Esophagus muscularis mucosa (tissue), 4 donors: ENCODE data around the gene SH3PXD2A. TPM values are rescaled to one million over a fixed set of nuclear protein-coding genes. Genes with fewer than 3 reads are reported as not detected.

Experiments used
- DNase-seq: peaks from one replicate; pipeline ENCODE4 v3.0.0-alpha.2; 2017; ENCODE audit errors: extremely low spot score
- H3K27ac ChIP-seq, 4 donors: fragments of 200-600 bp; sonication (generic); replicated peaks in 1 of 4; 1 replicate in 3 of 4; 2 replicates in 1 of 4; pipeline ENCODE4 v1.5.1; 2016 to 2019; ENCODE audit warnings: mild to moderate bottlenecking in 1 of 4
- H3K27me3 ChIP-seq, 4 donors: fragments of 200-600 bp; sonication (generic); one replicate each; pipeline versions ENCODE4 v1.5.1 to v1.6.0; 2016 to 2019
- H3K36me3 ChIP-seq, 4 donors: fragments of 200-600 bp; sonication (generic); one replicate each; pipeline ENCODE4 v1.5.1; 2016 to 2019
- H3K4me1 ChIP-seq, 4 donors: fragments of 200-600 bp; sonication (generic); one replicate each; pipeline ENCODE4 v1.5.1; 2016 to 2019
- H3K4me3 ChIP-seq, 4 donors: fragments of 200-600 bp; sonication (generic); 1 replicate in 2 of 4; 2 replicates in 2 of 4; pipeline ENCODE4 v1.5.1; 2016 to 2019; ENCODE audit warnings: mild to moderate bottlenecking in 4 of 4, moderate library complexity in 1 of 4
- H3K9me3 ChIP-seq, 4 donors: fragments of 200-600 bp; sonication (generic); 1 replicate in 3 of 4; 2 replicates in 1 of 4; pipeline ENCODE4 v1.5.1; 2016 to 2019
- EP300 ChIP-seq: sonication (generic); formaldehyde crosslinking; IDR thresholded peaks from one replicate; pipeline ENCODE4 v1.6.1; 2017; ENCODE audit warnings: antibody characterized with exemption
- POLR2A ChIP-seq: fragments of 450-650 bp; IDR thresholded peaks from one replicate; pipeline ENCODE4 v1.6.1; 2017; ENCODE audit warnings: antibody characterized with exemption, moderate library complexity, mild to moderate bottlenecking, low read depth
- POLR2AphosphoS5 ChIP-seq, 2 donors: sonication (generic); formaldehyde crosslinking; IDR thresholded peaks; one replicate each; pipeline ENCODE4 v1.6.1; 2017; ENCODE audit warnings: antibody characterized with exemption in 2 of 2
- WGBS: methylation state at CpG from one replicate; pipeline ENCODE4 v1.1.5; 2018; 5-methylcytosine and 5-hydroxymethylcytosine counted together
- intact Hi-C: fragments of 100-400 bp; cut with DNase I; formaldehyde crosslinking; loops from one replicate; pipeline ENCODE4 v1.15.1; 2023
- total RNA-seq, 4 donors: library from RNA; depleted of rRNA; stranded (reverse); fragments of >200 nt; gene quantifications; one replicate each; pipeline versions ENCODE4 v1.1.0 to v1.2.1, GENCODE V29; 2016
- TF ChIP-seq, protein P1 (sequence below), 3 experiments: fragments of 200-600 bp in 2 of 3; fragments of 450-650 bp in 1 of 3; sonication (generic) in 2 of 3; IDR thresholded peaks; one replicate each; pipeline ENCODE4 v1.5.1; 2017 to 2019; ENCODE audit warnings: antibody characterized with exemption in 3 of 3, mild to moderate bottlenecking in 2 of 3, moderate library complexity in 1 of 3

The SH3PXD2A gene
- total RNA-seq, 4 donors from 2014 or later: 30.5 to 69.3 (median 40.0) TPM

DNA sequence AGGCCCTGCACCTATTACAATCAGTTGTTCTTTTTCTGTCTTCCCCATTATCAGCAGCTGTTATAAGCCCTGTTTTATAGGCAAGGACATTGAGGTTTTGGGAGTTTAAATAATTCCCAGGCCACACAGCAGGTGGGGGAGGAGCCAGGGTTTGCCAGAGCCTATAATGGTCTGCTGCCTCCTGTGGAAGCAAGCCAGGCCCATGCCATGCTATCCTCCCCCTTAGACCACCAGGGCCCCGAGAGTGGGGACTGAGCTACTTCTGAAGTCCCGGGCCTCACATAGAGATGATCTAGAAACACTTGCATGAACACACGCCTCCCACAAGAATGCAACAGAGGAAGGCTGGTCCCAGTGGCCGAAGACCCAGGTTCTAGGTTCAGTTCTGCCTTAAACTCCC lies 141.7 kb downstream of the SH3PXD2A start:
- intact Hi-C loops: loop anchor here (5.0 kb wide), 1 partner anchor 169 kb away; no protein-coding TSS in a partner anchor

DNA sequence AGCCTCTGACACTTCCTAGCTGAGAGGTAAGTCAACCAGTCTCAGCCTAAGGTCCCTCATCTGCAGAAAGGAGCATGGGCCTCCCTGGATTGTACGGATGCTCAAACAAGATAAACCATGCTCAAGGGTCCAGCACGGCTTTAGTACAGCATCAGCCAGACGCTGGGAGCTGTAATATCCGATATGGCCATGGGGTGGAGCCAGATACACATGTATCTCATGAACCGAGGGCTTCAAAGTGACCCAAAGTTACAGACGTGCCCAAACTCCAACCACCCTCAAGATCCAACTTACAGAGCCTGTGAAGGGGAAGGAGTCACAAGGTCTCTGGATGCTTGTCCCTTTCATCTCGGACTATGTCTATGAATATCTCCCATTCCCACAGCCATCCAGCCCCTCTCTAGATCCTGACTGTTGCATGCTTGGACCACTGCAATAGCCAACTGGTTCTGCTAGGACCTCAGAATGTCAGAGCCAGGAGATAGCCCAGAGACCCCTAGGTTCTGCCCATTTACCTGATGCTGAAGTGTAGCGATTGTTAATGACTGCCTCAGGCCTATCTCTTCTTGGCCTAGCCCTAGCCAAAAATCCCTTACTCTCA lies 142.4 kb downstream of the SH3PXD2A start:
- no peak overlapping the region for H3K27ac ChIP-seq
- WGBS: 39% methylated on average over 2 of the region's 8 CpGs

More for the DNA sequence above, 141.7 kb downstream of the SH3PXD2A start:
- H3K27ac ChIP-seq: no peak overlapping the region
- H3K9me3 ChIP-seq: no peaks in the 10 kb centered on the region
- H3K27me3 ChIP-seq: no peaks in the 10 kb centered on the region
- peaks cover 0 to 1% (median 0%) of the 10 kb centered on the region in 4 donors for H3K36me3 ChIP-seq
- peaks cover 0 to 23% (median 11%) of the 10 kb centered on the region in 4 donors for H3K4me1 ChIP-seq
- no peak overlapping the region for H3K4me3 ChIP-seq
- DNase-seq: no peak
- TF ChIP-seq, protein P1, sequence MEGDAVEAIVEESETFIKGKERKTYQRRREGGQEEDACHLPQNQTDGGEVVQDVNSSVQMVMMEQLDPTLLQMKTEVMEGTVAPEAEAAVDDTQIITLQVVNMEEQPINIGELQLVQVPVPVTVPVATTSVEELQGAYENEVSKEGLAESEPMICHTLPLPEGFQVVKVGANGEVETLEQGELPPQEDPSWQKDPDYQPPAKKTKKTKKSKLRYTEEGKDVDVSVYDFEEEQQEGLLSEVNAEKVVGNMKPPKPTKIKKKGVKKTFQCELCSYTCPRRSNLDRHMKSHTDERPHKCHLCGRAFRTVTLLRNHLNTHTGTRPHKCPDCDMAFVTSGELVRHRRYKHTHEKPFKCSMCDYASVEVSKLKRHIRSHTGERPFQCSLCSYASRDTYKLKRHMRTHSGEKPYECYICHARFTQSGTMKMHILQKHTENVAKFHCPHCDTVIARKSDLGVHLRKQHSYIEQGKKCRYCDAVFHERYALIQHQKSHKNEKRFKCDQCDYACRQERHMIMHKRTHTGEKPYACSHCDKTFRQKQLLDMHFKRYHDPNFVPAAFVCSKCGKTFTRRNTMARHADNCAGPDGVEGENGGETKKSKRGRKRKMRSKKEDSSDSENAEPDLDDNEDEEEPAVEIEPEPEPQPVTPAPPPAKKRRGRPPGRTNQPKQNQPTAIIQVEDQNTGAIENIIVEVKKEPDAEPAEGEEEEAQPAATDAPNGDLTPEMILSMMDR (IDR thresholded peaks at IDR 0.05): no peak
- TF ChIP-seq EP300 (no peak), POLR2AphosphoS5 (IDR thresholded peaks at IDR 0.05) (no peak), POLR2A (no peak)
- 86% methylated on average over 4 of the region's 4 CpGs for WGBS

DNA sequence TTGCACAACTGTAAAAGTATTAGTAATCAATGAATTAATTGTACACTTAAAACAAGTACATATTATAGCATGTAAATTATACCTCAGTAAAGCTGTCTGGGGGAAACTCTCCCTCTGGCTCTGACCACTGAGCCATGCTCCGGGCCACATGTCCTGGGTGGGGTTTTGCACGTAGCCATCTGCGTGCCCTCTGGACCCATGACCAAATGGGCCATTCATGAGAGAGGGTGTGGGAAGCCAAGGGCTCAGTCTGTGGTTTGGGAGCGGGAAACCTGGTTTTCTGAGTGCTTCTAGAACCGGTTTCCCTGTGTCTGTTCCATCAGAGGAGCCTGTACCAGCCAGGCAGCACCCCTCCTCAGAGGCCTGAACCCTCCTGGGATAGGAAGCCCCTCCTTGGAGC lies 143.2 kb downstream of the SH3PXD2A start:
- Histone ChIP-seq H3K27ac (no peak overlapping the region), H3K27me3 (no peaks in the 10 kb centered on the region), H3K9me3 (no peaks in the 10 kb centered on the region), H3K4me1 (peaks cover 0 to 22% (median 10%) of the 10 kb centered on the region in 4 donors), H3K36me3 (peaks cover 0 to 2% (median 0%) of the 10 kb centered on the region in 4 donors), H3K4me3 (no peak overlapping the region)
- TF ChIP-seq POLR2AphosphoS5 (IDR thresholded peaks at IDR 0.05): no peak
- TF ChIP-seq POLR2A: no peak
- TF ChIP-seq EP300: no peak
- TF ChIP-seq, protein P1 (IDR thresholded peaks at IDR 0.05): no peak
- 67% methylated on average over 3 of the region's 5 CpGs for WGBS
- DNase-seq: no peak
- intact Hi-C loops: loop anchor here (1.0 to 5.0 kb wide), 2 partner anchors 145 to 170 kb away; no protein-coding TSS in a partner anchor

More for the DNA sequence above, 142.4 kb downstream of the SH3PXD2A start:
- no peaks in the 10 kb centered on the region for H3K27me3 ChIP-seq
- peaks cover 0 to 2% (median 0%) of the 10 kb centered on the region in 4 donors for H3K36me3 ChIP-seq
- intact Hi-C loops: loop anchor here (1.0 to 5.0 kb wide), 2 partner anchors 144 to 169 kb away; no protein-coding TSS in a partner anchor
- no peaks in the 10 kb centered on the region for H3K9me3 ChIP-seq
- H3K4me1 ChIP-seq: peaks cover 0 to 23% (median 11%) of the 10 kb centered on the region in 4 donors
- TF ChIP-seq POLR2A (no peak), POLR2AphosphoS5 (IDR thresholded peaks at IDR 0.05) (peak in 1 of 2 donors; percentile 18)
- TF ChIP-seq, protein P1 (IDR thresholded peaks at IDR 0.05): peak; percentile 95 to 98 (median 97)
- DNase-seq: peak; percentile 97
- no peak overlapping the region for H3K4me3 ChIP-seq

DNA sequence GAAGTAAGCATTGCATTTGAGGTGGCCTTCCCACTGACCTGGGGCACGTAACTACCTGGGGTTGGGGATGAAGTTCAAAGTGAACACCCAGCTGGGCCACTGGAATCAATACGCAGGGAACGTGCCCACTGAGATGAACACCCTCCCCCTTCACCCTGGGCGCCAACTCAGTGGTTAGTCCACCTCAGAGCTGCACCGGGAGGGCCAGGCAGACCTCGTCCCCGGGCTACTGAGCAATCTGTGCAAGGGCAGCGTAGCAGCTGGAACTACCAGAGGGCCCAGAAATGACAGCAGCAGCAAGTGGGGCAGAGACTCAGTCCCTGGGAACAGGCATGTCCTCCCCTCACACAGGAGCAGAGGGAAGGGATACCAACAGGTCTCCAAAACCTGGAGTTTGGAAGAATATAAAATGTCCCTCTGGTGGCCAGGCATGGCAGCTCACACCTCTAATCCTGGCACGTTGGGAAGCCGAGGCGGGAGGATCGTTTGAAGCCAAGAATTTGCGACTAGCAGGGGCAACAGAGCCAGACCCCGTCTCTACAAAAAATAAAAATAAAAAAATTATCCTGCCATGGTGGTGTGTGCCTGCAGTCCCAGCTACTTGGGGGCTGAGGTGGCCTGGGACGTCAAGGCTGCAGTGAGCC lies 143.9 kb downstream of the SH3PXD2A start:
- H3K4me1 ChIP-seq: peaks cover 0 to 19% (median 7%) of the 10 kb centered on the region in 4 donors
- H3K27me3 ChIP-seq: no peaks in the 10 kb centered on the region
- H3K27ac ChIP-seq: no peak overlapping the region
- DNase-seq: no peak
- no peaks in the 10 kb centered on the region for H3K9me3 ChIP-seq
- no peak overlapping the region for H3K4me3 ChIP-seq
- intact Hi-C loops: loop anchor here (5.0 kb wide), 1 partner anchor 171 kb away; no protein-coding TSS in a partner anchor
- peaks cover 0 to 2% (median 0%) of the 10 kb centered on the region in 4 donors for H3K36me3 ChIP-seq
- TF ChIP-seq, protein P1 (IDR thresholded peaks at IDR 0.05): peak in 1 of 3 experiments; percentile 11
- no peak for TF ChIP-seq POLR2AphosphoS5 (IDR thresholded peaks at IDR 0.05)
- no peak for TF ChIP-seq POLR2A
- WGBS: 94% methylated on average over 15 of the region's 15 CpGs
